A673 (cell line): Measurements from ENCODE around the gene RELN.

Experiments
- CTCF ChIP-seq: fragments of 300-800, 200-600 bp; sonication (generic); conservative IDR thresholded peaks from 2 replicates; pipeline ENCODE4 v1.5.1; 2017; ENCODE audit warnings: low read depth, mild to moderate bottlenecking, antibody characterized with exemption, low read length, moderate library complexity, mixed read lengths
- EZH2 ChIP-seq: fragments of 200-600 bp; sonication (generic); IDR thresholded peaks from 2 replicates; pipeline ENCODE4 v1.6.1; 2017; ENCODE audit warnings: borderline replicate concordance, low read depth, mild to moderate bottlenecking, mixed read lengths, antibody characterized with exemption, low read length; ENCODE audit not compliant: poor library complexity, severe bottlenecking

DNA sequence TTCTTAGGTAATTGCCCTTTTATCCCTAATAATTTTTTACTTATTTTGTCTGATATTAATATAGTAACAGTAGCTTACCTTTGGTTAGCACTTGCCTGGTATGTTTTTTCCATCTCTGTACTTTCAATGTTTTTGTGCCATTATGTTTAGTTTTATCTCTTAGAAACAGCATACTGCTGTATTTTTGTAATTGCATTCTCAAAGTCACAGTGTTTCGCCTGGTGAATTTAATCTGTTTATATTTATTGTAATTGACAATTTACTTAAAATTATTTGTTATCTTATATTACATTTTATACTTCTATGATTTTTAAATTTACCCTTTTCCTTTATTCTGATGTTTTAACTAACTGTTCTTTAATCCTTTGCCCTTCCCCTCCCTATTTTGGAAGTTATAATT, 166.4 kb downstream of the RELN start:
- no peak for TF ChIP-seq EZH2
- TF ChIP-seq CTCF: no peak
